Stimulated activated CD4-positive, alpha-beta T cell treated with anti-CD3 and anti-CD28 coated beads, Interleukin-4, amount 100 ng/mL, for 48 hours (primary cell): Measurements from ENCODE around the gene SEZ6L2.
"Not testable (repeated sequence)": the region's sequence is repeated elsewhere in the genome, so short reads cannot be mapped to it uniquely, and the experiment has no call there.

Source experiments
- DNase-seq, 2 donors: peaks; one replicate each; pipeline ENCODE4 v3.0.0-alpha.2; 2020; ENCODE audit warnings: low read depth in 2 of 2

SEZ6L2 gene

GRCh38 chr16:29891525-29892457, 7.6 kb downstream of the SEZ6L2 start:
- DNase-seq: no peak

- not testable (repeated sequence) for DNase-seq
Measured at GRCh38 chr16:29889372-29889771, 10.0 kb downstream of the SEZ6L2 start.

GRCh38 chr16:29883987-29884386, 15.4 kb downstream of the SEZ6L2 start:
- no peak for DNase-seq

- no peak for DNase-seq
Measured at GRCh38 chr16:29881050-29881449, 18.3 kb downstream of the SEZ6L2 start.

- DNase-seq: no peak
Measured at GRCh38 chr16:29878172-29878571, 21.2 kb downstream of the SEZ6L2 start.

GRCh38 chr16:29877266-29877961, 21.9 kb downstream of the SEZ6L2 start:
- peak; percentile 61 to 69 for DNase-seq

GRCh38 chr16:29876594-29877249, 22.6 kb downstream of the SEZ6L2 start:
- DNase-seq: peak in 1 of 2 donors; percentile 29

GRCh38 chr16:29876217-29876593, 23.1 kb downstream of the SEZ6L2 start:
- no peak for DNase-seq

GRCh38 chr16:29875206-29875605, 24.1 kb downstream of the SEZ6L2 start:
- no peak for DNase-seq

- DNase-seq: no peak
Measured at GRCh38 chr16:29873319-29873718, 26.0 kb downstream of the SEZ6L2 start.

GRCh38 chr16:29871822-29872546, 27.4 kb downstream of the SEZ6L2 start:
- no peak for DNase-seq

- DNase-seq: not testable (repeated sequence)
Measured at GRCh38 chr16:29869067-29869466, 30.3 kb downstream of the SEZ6L2 start.

GRCh38 chr16:29868396-29869009, 30.8 kb downstream of the SEZ6L2 start:
- DNase-seq: no peak

GRCh38 chr16:29864205-29864604, 35.1 kb downstream of the SEZ6L2 start:
- no peak for DNase-seq

GRCh38 chr16:29863669-29863984, 35.7 kb downstream of the SEZ6L2 start:
- no peak for DNase-seq

GRCh38 chr16:29862884-29863668, 36.3 kb downstream of the SEZ6L2 start, which contains the start of gene CDIPT:
Gene CDIPT, minus strand, starts transcription at chr16:29863226. Its CDS starts 369 bp downstream, at chr16:29862857.
- peak; percentile 87 to 90 for DNase-seq

GRCh38 chr16:29862383-29862883, 36.9 kb downstream of the SEZ6L2 start:
- DNase-seq: no peak

- DNase-seq: no peak
Measured at GRCh38 chr16:29860218-29860617, 39.1 kb downstream of the SEZ6L2 start.

GRCh38 chr16:29858974-29859373, 40.4 kb downstream of the SEZ6L2 start:
- DNase-seq: no peak

- DNase-seq: no peak
Measured at GRCh38 chr16:29858149-29858849, 41.1 kb downstream of the SEZ6L2 start.
